Spinal cord (tissue), 4 donors: ENCODE measurements around the gene TNNI2. TPM values are rescaled to one million over a fixed set of nuclear protein-coding genes. Genes with fewer than 3 reads are reported as not detected.

Experiments
- polyA plus RNA-seq, 2 donors: library from polyadenylated mRNA; unstranded; fragments of 120-200 nt; gene quantifications; one replicate each; pipeline ENCODE4 v1.2.1, GENCODE V29; 2013; ENCODE audit not compliant: insufficient read length in 2 of 2
- small RNA-seq: library from RNA; depleted of rRNA; stranded (forward); fragments of <200 nt; gene quantifications from one replicate; pipeline ENCODE3, GENCODE V24; 2014; ENCODE audit warnings: low replicate concordance
- total RNA-seq, 2 donors: library from RNA; depleted of rRNA in 1 of 2; stranded (reverse); fragments of 120-200 nt in 1 of 2; fragments of >200 nt in 1 of 2; gene quantifications; one replicate each; pipeline versions ENCODE4 v1.2.3 to v1.2.4, GENCODE V29; 2013 to 2014

The TNNI2 gene
- total and polyA plus RNA-seq, 4 donors = 0.35 to 9.4 (median 1.4) TPM

Small RNA genes within 50 kb of the gene (small RNA-seq; reads per million reads assigned to genes)
- not detected for gene AC051649.1
- not detected for gene MIR4298

Other genes with a start within 250 kb of the TNNI2 start
- not detected for gene KRTAP5-2, start 240.7 kb upstream of the TNNI2 start, total RNA-seq
- under 1 TPM in 1 of 2 donors, not detected in 1; 0.50 TPM for gene KRTAP5-2, start 240.7 kb upstream of the TNNI2 start, polyA plus RNA-seq
- gene KRTAP5-3, start 230.5 kb upstream of the TNNI2 start, total RNA-seq = not detected
- not detected for gene KRTAP5-3, start 230.5 kb upstream of the TNNI2 start, polyA plus RNA-seq
- gene KRTAP5-4, start 216.8 kb upstream of the TNNI2 start, total RNA-seq = not detected
- gene KRTAP5-4, start 216.8 kb upstream of the TNNI2 start, polyA plus RNA-seq = under 1 TPM in 1 of 2 donors, not detected in 1; 0.32 TPM
- not detected for gene KRTAP5-5, start 209.2 kb upstream of the TNNI2 start, total RNA-seq
- not detected for gene KRTAP5-5, start 209.2 kb upstream of the TNNI2 start, polyA plus RNA-seq
- gene KRTAP5-6, start 141.8 kb upstream of the TNNI2 start, total RNA-seq = not detected
- gene KRTAP5-6, start 141.8 kb upstream of the TNNI2 start, polyA plus RNA-seq = not detected
- 1 to 10 TPM; 3.4 to 5.9 TPM for gene IFITM10, start 88.4 kb upstream of the TNNI2 start, total RNA-seq
- gene IFITM10, start 88.4 kb upstream of the TNNI2 start, polyA plus RNA-seq = 10 to 100 TPM; 11.3 to 15.8 TPM
- 100 to 1,000 TPM; 160 to 170 TPM for gene CTSD, start 75.1 kb upstream of the TNNI2 start, total RNA-seq
- gene CTSD, start 75.1 kb upstream of the TNNI2 start, polyA plus RNA-seq = 100 to 1,000 TPM; 220 to 241 TPM
- under 1 TPM in 1 of 2 donors, not detected in 1; 0.22 TPM for gene SYT8, start 4.0 kb upstream of the TNNI2 start, total RNA-seq
- under 1 TPM in 1 of 2 donors, not detected in 1; 0.09 TPM for gene SYT8, start 4.0 kb upstream of the TNNI2 start, polyA plus RNA-seq
- 10 to 100 TPM in 1 of 2 donors, 1 to 10 TPM in 1; 7.9 to 10.6 TPM for gene LSP1, start 14.1 kb downstream of the TNNI2 start, total RNA-seq
- gene LSP1, start 14.1 kb downstream of the TNNI2 start, polyA plus RNA-seq = 1 to 10 TPM; 2.1 to 7.9 TPM
- not detected for gene PRR33, start 52.9 kb downstream of the TNNI2 start, total RNA-seq
- gene PRR33, start 52.9 kb downstream of the TNNI2 start, polyA plus RNA-seq = under 1 TPM; 0.08 to 0.21 TPM
- 10 to 100 TPM in 1 of 2 donors, 1 to 10 TPM in 1; 4.0 to 12.1 TPM for gene TNNT3, start 80.7 kb downstream of the TNNI2 start, total RNA-seq
- gene TNNT3, start 80.7 kb downstream of the TNNI2 start, polyA plus RNA-seq = 10 to 100 TPM in 1 of 2 donors, 1 to 10 TPM in 1; 2.8 to 14.8 TPM
- 10 to 100 TPM; 15.8 to 46.3 TPM for gene MRPL23, start 108.4 kb downstream of the TNNI2 start, total RNA-seq
- gene MRPL23, start 108.4 kb downstream of the TNNI2 start, polyA plus RNA-seq = 10 to 100 TPM; 74.4 to 77.3 TPM
- 1,000 to 10,000 TPM; 1,209 to 1,727 TPM for gene H19, start 158.9 kb downstream of the TNNI2 start, total RNA-seq
- gene H19, start 158.9 kb downstream of the TNNI2 start, polyA plus RNA-seq = 100 to 1,000 TPM in 1 of 2 donors, 10 to 100 TPM in 1; 49.5 to 701 TPM